Prostate gland (tissue), 2 donors: ENCODE measurements around the gene TOMM7. TPM values are rescaled to one million over a fixed set of nuclear protein-coding genes. Genes with fewer than 3 reads are reported as not detected.
"Not testable (repeated sequence)": the region's sequence is repeated elsewhere in the genome, so short reads cannot be mapped to it uniquely, and the experiment has no call there.

Source experiments
- DNase-seq: peaks from one replicate; pipeline ENCODE4 v3.0.0-alpha.2; 2019; ENCODE audit warnings: low spot score
- H3K27ac ChIP-seq, 2 donors: fragments of 200-600 bp; sonication (generic); 2 replicates each; pipeline ENCODE4 v1.5.1; 2017 to 2019
- H3K27me3 ChIP-seq: fragments of 200-600 bp; sonication (generic); replicated peaks from 2 replicates; pipeline ENCODE4 v1.5.1; 2019; ENCODE audit not compliant: insufficient read depth
- H3K36me3 ChIP-seq, 2 donors: fragments of 200-600 bp; sonication (generic); 1 replicate in 1 of 2; 2 replicates in 1 of 2; pipeline versions ENCODE4 v1.5.1 to v1.8.1; 2017 to 2019
- H3K4me1 ChIP-seq: fragments of 200-600 bp; sonication (generic); replicated peaks from 2 replicates; pipeline ENCODE4 v1.5.1; 2019
- H3K4me3 ChIP-seq, 2 donors: fragments of 200-600 bp; sonication (generic); 2 replicates each; pipeline ENCODE4 v1.5.1; 2017 to 2019
- H3K9me3 ChIP-seq: fragments of 200-600 bp; sonication (generic); 2 replicates; pipeline ENCODE4 v1.5.1; 2017
- POLR2A ChIP-seq: fragments of 450-650 bp; IDR thresholded peaks from one replicate; pipeline ENCODE4 v1.6.1; 2016; ENCODE audit warnings: antibody characterized with exemption, mild to moderate bottlenecking
- POLR2AphosphoS5 ChIP-seq: sonication (generic); formaldehyde crosslinking; IDR thresholded peaks from one replicate; pipeline ENCODE4 v1.6.1; 2017; ENCODE audit warnings: antibody characterized with exemption
- WGBS: methylation state at CpG from one replicate; pipeline ENCODE4 v1.1.5; 2018; 5-methylcytosine and 5-hydroxymethylcytosine counted together
- intact Hi-C: fragments of 100-400 bp; cut with DNase I; formaldehyde crosslinking; loops from one replicate; pipeline ENCODE4 v1.14.2; 2022
- total RNA-seq, 2 donors: library from RNA; depleted of rRNA; stranded (reverse); fragments of >200 nt; gene quantifications; one replicate each; pipeline ENCODE4 v1.1.0, GENCODE V29; 2016
- TF ChIP-seq, protein P1 (sequence below), 4 experiments: fragments of 200-600 bp in 2 of 4; fragments of 450-650 bp in 2 of 4; sonication (generic) in 2 of 4; IDR thresholded peaks; 1 replicate in 3 of 4; 2 replicates in 1 of 4; pipeline ENCODE4 v1.5.1; 2016 to 2019; ENCODE audit warnings: antibody characterized with exemption in 4 of 4, mild to moderate bottlenecking in 2 of 4, moderate library complexity in 2 of 4

TOMM7 gene
- total RNA-seq, 2 donors from 2014 or later: 124 to 190 TPM

DNA sequence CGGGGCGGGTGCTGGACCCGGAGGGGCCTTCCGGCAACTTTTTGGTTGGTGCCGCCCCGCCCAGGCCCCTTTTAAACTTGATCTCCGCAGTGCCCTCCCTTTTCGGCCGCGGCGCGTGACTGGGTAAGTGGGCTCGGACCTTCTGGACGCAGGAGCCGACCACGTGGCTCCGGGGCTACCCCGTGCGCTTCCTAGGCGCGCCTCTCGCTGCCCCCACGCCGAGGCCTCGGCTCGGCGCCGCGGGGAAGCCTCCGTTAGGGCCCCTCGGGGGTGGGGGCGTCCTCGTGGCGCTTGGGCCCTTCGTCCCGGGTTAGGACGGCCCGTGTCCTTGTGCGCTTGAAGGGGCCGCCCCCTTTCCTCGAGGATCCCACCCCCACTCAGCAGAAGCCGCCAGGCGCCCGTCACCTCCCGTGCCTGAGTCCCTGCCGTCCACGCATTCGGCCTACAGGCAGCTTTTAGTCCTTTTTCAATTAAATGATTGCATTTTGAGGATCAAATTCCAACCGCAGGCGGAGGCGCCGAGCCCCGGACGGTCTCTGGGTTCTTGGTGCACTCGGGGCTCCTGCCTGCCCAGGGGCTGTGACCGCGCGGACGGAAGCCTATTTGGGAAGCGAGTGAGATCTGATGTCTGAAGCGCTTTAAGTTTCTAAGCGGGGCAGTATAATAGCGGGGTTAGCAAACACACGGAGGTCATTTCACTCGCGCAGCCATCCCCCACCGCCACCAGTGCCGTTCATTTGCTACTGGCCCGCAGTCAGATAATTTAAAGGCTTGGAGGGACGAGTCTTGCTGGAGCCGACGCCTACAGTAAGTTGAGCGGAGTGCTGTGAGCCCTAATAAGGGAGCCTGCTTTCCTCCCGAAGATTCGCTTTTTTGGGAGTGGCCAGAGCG is 31.8 kb upstream of the TOMM7 start:
- DNase-seq: peak; percentile 63
- Histone ChIP-seq H3K4me1 (peaks cover 4% of the 10 kb centered on the region), H3K27me3 (no peaks in the 10 kb centered on the region), H3K27ac (peak overlapping the region; percentile 68 to 78), H3K36me3 (no peaks in the 10 kb centered on the region), H3K9me3 (no peaks in the 10 kb centered on the region), H3K4me3 (peak overlapping the region; percentile 45 to 73)
- intact Hi-C loops: loop anchor here (5.0 kb wide), 1 partner anchor 158 kb away; the partner anchor contains the start of gene HYCC1
- TF ChIP-seq POLR2AphosphoS5: peak; percentile 36
- TF ChIP-seq POLR2A: no peak
- TF ChIP-seq, protein P1, sequence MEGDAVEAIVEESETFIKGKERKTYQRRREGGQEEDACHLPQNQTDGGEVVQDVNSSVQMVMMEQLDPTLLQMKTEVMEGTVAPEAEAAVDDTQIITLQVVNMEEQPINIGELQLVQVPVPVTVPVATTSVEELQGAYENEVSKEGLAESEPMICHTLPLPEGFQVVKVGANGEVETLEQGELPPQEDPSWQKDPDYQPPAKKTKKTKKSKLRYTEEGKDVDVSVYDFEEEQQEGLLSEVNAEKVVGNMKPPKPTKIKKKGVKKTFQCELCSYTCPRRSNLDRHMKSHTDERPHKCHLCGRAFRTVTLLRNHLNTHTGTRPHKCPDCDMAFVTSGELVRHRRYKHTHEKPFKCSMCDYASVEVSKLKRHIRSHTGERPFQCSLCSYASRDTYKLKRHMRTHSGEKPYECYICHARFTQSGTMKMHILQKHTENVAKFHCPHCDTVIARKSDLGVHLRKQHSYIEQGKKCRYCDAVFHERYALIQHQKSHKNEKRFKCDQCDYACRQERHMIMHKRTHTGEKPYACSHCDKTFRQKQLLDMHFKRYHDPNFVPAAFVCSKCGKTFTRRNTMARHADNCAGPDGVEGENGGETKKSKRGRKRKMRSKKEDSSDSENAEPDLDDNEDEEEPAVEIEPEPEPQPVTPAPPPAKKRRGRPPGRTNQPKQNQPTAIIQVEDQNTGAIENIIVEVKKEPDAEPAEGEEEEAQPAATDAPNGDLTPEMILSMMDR (IDR thresholded peaks at IDR 0.05): peak in 2 of 4 experiments; percentile 50 to 53
- WGBS: 0% methylated on average over 39 of the region's 76 CpGs

DNA sequence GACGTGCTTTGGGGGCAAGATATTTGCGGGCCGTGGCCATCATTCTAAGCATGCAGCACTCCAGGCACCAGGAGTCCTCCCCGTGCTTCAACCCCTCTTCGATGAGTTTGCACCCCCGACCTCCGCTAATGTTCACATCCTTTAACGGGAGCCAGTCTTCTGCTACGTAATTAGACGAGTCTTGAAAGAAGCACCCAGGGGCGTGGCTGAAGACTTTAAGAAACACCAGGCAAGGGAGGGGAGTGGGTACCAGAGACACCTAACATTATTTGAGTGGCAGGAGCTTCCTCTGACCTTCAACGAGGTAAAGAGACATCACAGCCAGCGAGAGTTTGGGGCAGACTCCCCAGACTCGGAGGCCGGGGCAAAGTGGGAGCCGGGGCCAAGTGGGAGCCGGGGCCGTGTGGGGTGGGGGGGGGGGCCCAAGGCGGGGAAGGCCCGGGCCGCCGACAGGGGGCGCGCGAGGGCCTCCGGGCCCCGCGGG is 31.1 kb upstream of the TOMM7 start:
- no peaks in the 10 kb centered on the region for H3K9me3 ChIP-seq
- TF ChIP-seq, protein P1 (IDR thresholded peaks at IDR 0.05): peak in 2 of 4 experiments; percentile 92 to 94
- no peak for TF ChIP-seq POLR2AphosphoS5
- no peaks in the 10 kb centered on the region for H3K36me3 ChIP-seq
- WGBS: 11% methylated on average over 15 of the region's 28 CpGs
- H3K4me3 ChIP-seq: peak overlapping the region; percentile 45 to 73
- intact Hi-C loops: loop anchor here (5.0 kb wide), 1 partner anchor 159 kb away; the partner anchor contains the start of gene HYCC1
- DNase-seq: peak; percentile 12
- H3K4me1 ChIP-seq: peaks cover 4% of the 10 kb centered on the region
- no peaks in the 10 kb centered on the region for H3K27me3 ChIP-seq
- peak overlapping the region; percentile 68 to 78 for H3K27ac ChIP-seq

DNA sequence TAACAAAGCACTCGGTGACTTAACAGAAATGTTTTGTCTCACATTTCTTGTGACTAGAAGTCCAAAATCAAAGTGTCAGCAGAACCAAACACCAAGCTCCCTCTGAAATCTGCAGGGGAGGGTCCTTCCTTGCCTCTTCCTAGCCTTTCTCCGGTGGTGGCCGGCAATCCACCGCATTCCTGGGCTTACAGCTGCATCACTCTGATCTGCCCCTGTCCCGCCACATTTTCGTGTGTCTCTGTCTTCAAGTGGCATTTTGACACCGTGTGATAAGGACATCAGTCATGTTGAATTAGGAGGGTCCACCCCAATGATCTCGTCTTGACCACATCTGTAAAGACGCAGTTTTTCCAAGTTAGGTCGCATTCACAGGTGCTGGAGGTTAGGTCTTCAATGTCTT is 30.5 kb upstream of the TOMM7 start:
- DNase-seq: no peak
- TF ChIP-seq, protein P1 (IDR thresholded peaks at IDR 0.05): no peak
- TF ChIP-seq POLR2AphosphoS5: no peak
- no peak for TF ChIP-seq POLR2A
- Histone ChIP-seq H3K27ac (no peak overlapping the region), H3K36me3 (no peaks in the 10 kb centered on the region), H3K9me3 (no peaks in the 10 kb centered on the region), H3K4me3 (no peak overlapping the region), H3K27me3 (no peaks in the 10 kb centered on the region), H3K4me1 (peaks cover 4% of the 10 kb centered on the region)
- intact Hi-C loops: loop anchor here (5.0 kb wide), 1 partner anchor 159 kb away; the partner anchor contains the start of gene HYCC1
- 81% methylated on average over 10 of the region's 10 CpGs for WGBS

DNA sequence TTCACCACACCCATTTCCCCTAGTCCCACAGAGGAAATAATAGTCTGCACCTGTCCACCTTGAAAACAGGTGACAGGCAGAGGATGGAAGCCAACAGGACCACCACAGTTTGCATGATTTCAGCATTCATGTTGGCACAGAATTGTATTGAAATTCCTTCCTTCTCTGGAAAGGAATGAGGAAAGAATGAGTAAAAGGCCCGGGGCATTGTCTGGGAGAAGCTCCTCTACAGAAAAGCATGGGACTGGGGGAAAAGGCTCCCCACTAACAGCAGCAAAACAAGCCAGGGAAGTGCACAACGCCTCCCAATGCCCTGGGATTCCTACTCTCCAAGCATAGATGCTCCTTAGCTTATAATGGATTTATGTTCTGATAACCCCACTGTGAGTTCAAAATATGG is 28.5 kb upstream of the TOMM7 start:
- Histone ChIP-seq H3K27me3 (no peaks in the 10 kb centered on the region), H3K4me1 (peaks cover 4% of the 10 kb centered on the region), H3K4me3 (no peak overlapping the region), H3K9me3 (no peaks in the 10 kb centered on the region), H3K27ac (no peak overlapping the region), H3K36me3 (no peaks in the 10 kb centered on the region)
- intact Hi-C loops: loop anchor here (5.0 kb wide), 1 partner anchor 161 kb away; the partner anchor contains the start of gene HYCC1
- 60% methylated on average over 2 of the region's 2 CpGs for WGBS
- TF ChIP-seq POLR2A: no peak
- TF ChIP-seq, protein P1 (IDR thresholded peaks at IDR 0.05): no peak
- no peak for TF ChIP-seq POLR2AphosphoS5
- no peak for DNase-seq

- H3K27ac ChIP-seq, H3K36me3 ChIP-seq, H3K9me3 ChIP-seq, DNase-seq, H3K4me1 ChIP-seq, H3K4me3 ChIP-seq, H3K27me3 ChIP-seq: not testable (repeated sequence)
- 89% methylated on average over 1 of the region's 1 CpG for WGBS
- intact Hi-C loops: loop anchor here (5.0 kb wide), 1 partner anchor 162 kb away; the partner anchor contains the start of gene HYCC1
Measured at GRCh38 chr7:22850394-22850793, 27.7 kb upstream of the TOMM7 start.
